ENCODE measurements around the gene FAM24B. TPM values are rescaled to one million over a fixed set of nuclear protein-coding genes. Genes with fewer than 3 reads are reported as not detected.

The FAM24B gene
- total and polyA plus RNA-seq, 2 experiments from 2014 or later = 6.5 to 14.5 TPM

DNA sequence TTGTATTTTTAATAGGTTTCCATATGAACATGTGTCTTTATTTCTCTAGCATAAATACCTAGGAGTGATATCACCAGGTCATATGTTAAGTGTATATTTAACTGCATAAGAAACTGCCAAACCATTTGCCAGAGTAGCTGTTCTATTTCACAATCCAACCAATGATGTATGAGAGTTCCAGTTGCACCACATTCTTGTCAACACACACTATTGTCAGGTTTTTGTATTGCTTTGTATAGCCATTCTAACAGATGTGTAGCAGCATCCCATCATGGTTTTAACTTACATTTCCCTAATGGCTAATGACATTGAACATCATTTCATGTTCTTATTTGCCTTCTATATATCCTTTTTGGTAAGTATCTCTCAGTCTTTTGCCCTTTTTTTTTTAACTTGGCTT, 37.8 kb downstream of the FAM24B start (continued):
- TF ChIP-seq, protein P1, sequence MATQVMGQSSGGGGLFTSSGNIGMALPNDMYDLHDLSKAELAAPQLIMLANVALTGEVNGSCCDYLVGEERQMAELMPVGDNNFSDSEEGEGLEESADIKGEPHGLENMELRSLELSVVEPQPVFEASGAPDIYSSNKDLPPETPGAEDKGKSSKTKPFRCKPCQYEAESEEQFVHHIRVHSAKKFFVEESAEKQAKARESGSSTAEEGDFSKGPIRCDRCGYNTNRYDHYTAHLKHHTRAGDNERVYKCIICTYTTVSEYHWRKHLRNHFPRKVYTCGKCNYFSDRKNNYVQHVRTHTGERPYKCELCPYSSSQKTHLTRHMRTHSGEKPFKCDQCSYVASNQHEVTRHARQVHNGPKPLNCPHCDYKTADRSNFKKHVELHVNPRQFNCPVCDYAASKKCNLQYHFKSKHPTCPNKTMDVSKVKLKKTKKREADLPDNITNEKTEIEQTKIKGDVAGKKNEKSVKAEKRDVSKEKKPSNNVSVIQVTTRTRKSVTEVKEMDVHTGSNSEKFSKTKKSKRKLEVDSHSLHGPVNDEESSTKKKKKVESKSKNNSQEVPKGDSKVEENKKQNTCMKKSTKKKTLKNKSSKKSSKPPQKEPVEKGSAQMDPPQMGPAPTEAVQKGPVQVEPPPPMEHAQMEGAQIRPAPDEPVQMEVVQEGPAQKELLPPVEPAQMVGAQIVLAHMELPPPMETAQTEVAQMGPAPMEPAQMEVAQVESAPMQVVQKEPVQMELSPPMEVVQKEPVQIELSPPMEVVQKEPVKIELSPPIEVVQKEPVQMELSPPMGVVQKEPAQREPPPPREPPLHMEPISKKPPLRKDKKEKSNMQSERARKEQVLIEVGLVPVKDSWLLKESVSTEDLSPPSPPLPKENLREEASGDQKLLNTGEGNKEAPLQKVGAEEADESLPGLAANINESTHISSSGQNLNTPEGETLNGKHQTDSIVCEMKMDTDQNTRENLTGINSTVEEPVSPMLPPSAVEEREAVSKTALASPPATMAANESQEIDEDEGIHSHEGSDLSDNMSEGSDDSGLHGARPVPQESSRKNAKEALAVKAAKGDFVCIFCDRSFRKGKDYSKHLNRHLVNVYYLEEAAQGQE (IDR thresholded peaks at IDR 0.05; ENCODE audit: unreplicated experiment) = no peak
- TF ChIP-seq POLR2AphosphoS5 (IDR thresholded peaks at IDR 0.05; ENCODE audit: low read depth) (no peak), ZNF114 (CRISPR knock-in tag; IDR thresholded peaks at IDR 0.05) (no peak), NANOG (IDR thresholded peaks at IDR 0.05; ENCODE audit: borderline replicate concordance) (no peak), JUNB (IDR thresholded peaks at IDR 0.05; ENCODE audit: unreplicated experiment) (no peak), STAT1 (IDR thresholded peaks at IDR 0.05; ENCODE audit: unreplicated experiment) (no peak), ETS1 (IDR thresholded peaks at IDR 0.05) (no peak), EZH2 (IDR thresholded peaks at IDR 0.05; ENCODE audit: low read depth, unreplicated experiment) (no peak)
- TF ChIP-seq, protein P2, sequence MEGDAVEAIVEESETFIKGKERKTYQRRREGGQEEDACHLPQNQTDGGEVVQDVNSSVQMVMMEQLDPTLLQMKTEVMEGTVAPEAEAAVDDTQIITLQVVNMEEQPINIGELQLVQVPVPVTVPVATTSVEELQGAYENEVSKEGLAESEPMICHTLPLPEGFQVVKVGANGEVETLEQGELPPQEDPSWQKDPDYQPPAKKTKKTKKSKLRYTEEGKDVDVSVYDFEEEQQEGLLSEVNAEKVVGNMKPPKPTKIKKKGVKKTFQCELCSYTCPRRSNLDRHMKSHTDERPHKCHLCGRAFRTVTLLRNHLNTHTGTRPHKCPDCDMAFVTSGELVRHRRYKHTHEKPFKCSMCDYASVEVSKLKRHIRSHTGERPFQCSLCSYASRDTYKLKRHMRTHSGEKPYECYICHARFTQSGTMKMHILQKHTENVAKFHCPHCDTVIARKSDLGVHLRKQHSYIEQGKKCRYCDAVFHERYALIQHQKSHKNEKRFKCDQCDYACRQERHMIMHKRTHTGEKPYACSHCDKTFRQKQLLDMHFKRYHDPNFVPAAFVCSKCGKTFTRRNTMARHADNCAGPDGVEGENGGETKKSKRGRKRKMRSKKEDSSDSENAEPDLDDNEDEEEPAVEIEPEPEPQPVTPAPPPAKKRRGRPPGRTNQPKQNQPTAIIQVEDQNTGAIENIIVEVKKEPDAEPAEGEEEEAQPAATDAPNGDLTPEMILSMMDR (conservative IDR thresholded peaks at IDR 0.05; ENCODE audit: low read depth in 2 of 2) = no peak

- DNase-seq (ENCODE audit: low spot score) (no peak), ATAC-seq (no peak)
- no peak overlapping the region for H3K4me2 ChIP-seq
- H3K9me2 ChIP-seq (ENCODE audit: insufficient read depth) = peaks cover 3% of the 10 kb centered on the region; the same call in 1 of the 2 replicates
- Mint-ChIP-seq H3K4me3 (no peak overlapping the region), H3K9me3 (peaks cover 13% of the 10 kb centered on the region; the same call in 2 of the 3 replicates), H3K27me3 (ENCODE audit: insufficient read depth, low read depth, poor library complexity) (peaks cover 2% of the 10 kb centered on the region), H3K27ac (no peak overlapping the region), H3K36me3 (ENCODE audit: low read depth) (peaks cover 86% of the 10 kb centered on the region), H3K4me1 (no peaks in the 10 kb centered on the region)
- H3F3A ChIP-seq (replicated peaks; ENCODE audit: low read depth) = no peaks in the 10 kb centered on the region
- H3K4me3 ChIP-seq = no peak overlapping the region
- no peaks in the 10 kb centered on the region for H4K20me1 ChIP-seq (replicated peaks; ENCODE audit: insufficient read depth)
- no peaks in the 10 kb centered on the region for H3K79me2 ChIP-seq (replicated peaks; ENCODE audit: insufficient read depth)
- H3K27me3 ChIP-seq (ENCODE audit: insufficient read depth) = no peaks in the 10 kb centered on the region
- no peak overlapping the region for H3K27ac ChIP-seq (ENCODE audit: low read depth)
- TF ChIP-seq STAT1 (IDR thresholded peaks at IDR 0.05; ENCODE audit: unreplicated experiment) (no peak), EZH2 (IDR thresholded peaks at IDR 0.05; ENCODE audit: low read depth, unreplicated experiment) (no peak), JUNB (IDR thresholded peaks at IDR 0.05; ENCODE audit: unreplicated experiment) (no peak)
- H2AFZ ChIP-seq = no peak overlapping the region
- H3K36me3 ChIP-seq (ENCODE audit: insufficient read depth) = peaks cover 5% of the 10 kb centered on the region; the same call in 1 of the 2 replicates
- no peaks in the 10 kb centered on the region for H3K4me1 ChIP-seq (ENCODE audit: insufficient read depth)
These were observed 39.9 kb downstream of the FAM24B start for GRCh38 chr10:122839505-122839904.

Measured in GM23338 (cell line).